Testis (tissue), 3 donors: ENCODE results near the gene BCAR3. TPM values are rescaled to one million over a fixed set of nuclear protein-coding genes. Genes with fewer than 3 reads are reported as not detected.
A peak's percentile ranks its signal among the peaks of the same experiment; 100 is the strongest.

Experiments used
- DNase-seq: peaks from one replicate; pipeline ENCODE4 v3.0.0-alpha.2; 2019
- H3K27ac ChIP-seq, 2 donors: fragments of 200-600 bp; sonication (generic); one replicate each; pipeline ENCODE4 v1.5.1; 2019
- H3K27me3 ChIP-seq: fragments of 200-600 bp; sonication (generic); one replicate; pipeline ENCODE4 v1.5.1; 2019
- H3K36me3 ChIP-seq: fragments of 200-600 bp; sonication (generic); one replicate; pipeline ENCODE4 v1.5.1; 2017; ENCODE audit warnings: low read depth; ENCODE audit errors: missing control alignments
- H3K4me1 ChIP-seq: fragments of 200-600 bp; sonication (generic); one replicate; pipeline ENCODE4 v1.5.1; 2019
- H3K4me3 ChIP-seq, 2 donors: fragments of 200-600 bp; sonication (generic); one replicate each; pipeline ENCODE4 v1.5.1; 2017 to 2019
- H3K9me3 ChIP-seq: fragments of 200-600 bp; sonication (generic); one replicate; pipeline ENCODE4 v1.5.1; 2017
- POLR2A ChIP-seq: fragments of 450-650 bp; IDR thresholded peaks from one replicate; pipeline ENCODE4 v1.6.1; 2017; ENCODE audit warnings: antibody characterized with exemption, mild to moderate bottlenecking, moderate library complexity
- WGBS, 2 donors: methylation state at CpG; one replicate each; pipeline ENCODE4 v1.1.5; 2018; 5-methylcytosine and 5-hydroxymethylcytosine counted together
- intact Hi-C: fragments of 100-400 bp; cut with DNase I; formaldehyde crosslinking; loops from one replicate; pipeline ENCODE4 v1.15.1; 2023; ENCODE audit warnings: low total_unique reads
- polyA plus RNA-seq: library from polyadenylated mRNA; stranded (reverse); fragments of 350-450 nt; fragmentation: Illumina TruSeq; extraction: RNeasy Lipid Tissue Mini Kit (QIAGEN cat#74804); gene quantifications from one replicate; pipeline ENCODE4 v1.2.3, GENCODE V29; 2014; ENCODE audit warnings: low read depth, low replicate concordance; ENCODE audit not compliant: insufficient read depth
- total RNA-seq, 2 donors: library from RNA; depleted of rRNA; stranded (reverse); fragments of >200 nt; gene quantifications; one replicate each; pipeline ENCODE4 v1.2.3, GENCODE V29; 2016
- TF ChIP-seq, protein P1 (sequence below), 3 experiments: fragments of 450-650 bp in 2 of 3; fragments of 200-600 bp in 1 of 3; sonication (generic) in 1 of 3; IDR thresholded peaks; one replicate each; pipeline ENCODE4 v1.5.1; 2016 to 2019; ENCODE audit warnings: antibody characterized with exemption in 3 of 3, mild to moderate bottlenecking in 2 of 3, moderate library complexity in 1 of 3

The BCAR3 gene
- total and polyA plus RNA-seq, 3 donors from 2014 or later, result 23.2 to 55.9 (median 42.9) TPM

GRCh38 chr1:93588955-93589354 is 92.7 kb downstream of the BCAR3 start:
- 83 to 98% methylated on average over 5 to 20 of the region's 20 CpGs for WGBS, 2 donors
- no peaks in the 10 kb centered on the region for H3K27me3 ChIP-seq
- intact Hi-C loops, result no loop called here
- no peak for TF ChIP-seq POLR2A
- TF ChIP-seq, protein P1, sequence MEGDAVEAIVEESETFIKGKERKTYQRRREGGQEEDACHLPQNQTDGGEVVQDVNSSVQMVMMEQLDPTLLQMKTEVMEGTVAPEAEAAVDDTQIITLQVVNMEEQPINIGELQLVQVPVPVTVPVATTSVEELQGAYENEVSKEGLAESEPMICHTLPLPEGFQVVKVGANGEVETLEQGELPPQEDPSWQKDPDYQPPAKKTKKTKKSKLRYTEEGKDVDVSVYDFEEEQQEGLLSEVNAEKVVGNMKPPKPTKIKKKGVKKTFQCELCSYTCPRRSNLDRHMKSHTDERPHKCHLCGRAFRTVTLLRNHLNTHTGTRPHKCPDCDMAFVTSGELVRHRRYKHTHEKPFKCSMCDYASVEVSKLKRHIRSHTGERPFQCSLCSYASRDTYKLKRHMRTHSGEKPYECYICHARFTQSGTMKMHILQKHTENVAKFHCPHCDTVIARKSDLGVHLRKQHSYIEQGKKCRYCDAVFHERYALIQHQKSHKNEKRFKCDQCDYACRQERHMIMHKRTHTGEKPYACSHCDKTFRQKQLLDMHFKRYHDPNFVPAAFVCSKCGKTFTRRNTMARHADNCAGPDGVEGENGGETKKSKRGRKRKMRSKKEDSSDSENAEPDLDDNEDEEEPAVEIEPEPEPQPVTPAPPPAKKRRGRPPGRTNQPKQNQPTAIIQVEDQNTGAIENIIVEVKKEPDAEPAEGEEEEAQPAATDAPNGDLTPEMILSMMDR (IDR thresholded peaks at IDR 0.05), result no peak
- peaks cover 16% of the 10 kb centered on the region for H3K4me1 ChIP-seq
- DNase-seq, result no peak
- H3K4me3 ChIP-seq, result no peak overlapping the region
- H3K36me3 ChIP-seq, result no peaks in the 10 kb centered on the region
- no peak overlapping the region for H3K27ac ChIP-seq
- no peaks in the 10 kb centered on the region for H3K9me3 ChIP-seq

GRCh38 chr1:93588206-93588605 is 93.4 kb downstream of the BCAR3 start:
- TF ChIP-seq POLR2A, result no peak
- TF ChIP-seq, protein P1 (IDR thresholded peaks at IDR 0.05), result no peak
- Histone ChIP-seq H3K9me3 (no peaks in the 10 kb centered on the region), H3K36me3 (no peaks in the 10 kb centered on the region), H3K4me1 (peaks cover 16% of the 10 kb centered on the region), H3K4me3 (no peak overlapping the region), H3K27ac (no peak overlapping the region), H3K27me3 (no peaks in the 10 kb centered on the region)
- intact Hi-C loops, result no loop called here
- 85 to 86% methylated on average over 6 of the region's 6 CpGs for WGBS, 2 donors
- DNase-seq, result no peak

GRCh38 chr1:93587354-93587753 is 94.3 kb downstream of the BCAR3 start:
- no peak for DNase-seq
- intact Hi-C loops, result no loop called here
- H3K9me3 ChIP-seq, result no peaks in the 10 kb centered on the region
- peaks cover 16% of the 10 kb centered on the region for H3K4me1 ChIP-seq
- H3K4me3 ChIP-seq, result no peak overlapping the region
- no peaks in the 10 kb centered on the region for H3K27me3 ChIP-seq
- H3K27ac ChIP-seq, result no peak overlapping the region
- H3K36me3 ChIP-seq, result no peaks in the 10 kb centered on the region
- 92 to 98% methylated on average over 5 of the region's 5 CpGs for WGBS, 2 donors
- no peak for TF ChIP-seq POLR2A
- TF ChIP-seq, protein P1 (IDR thresholded peaks at IDR 0.05), result no peak

- no peaks in the 10 kb centered on the region for H3K36me3 ChIP-seq
Measured at GRCh38 chr1:93585059-93585966, 96.3 kb downstream of the BCAR3 start.

More at GRCh38 chr1:93585059-93585966, 96.3 kb downstream of the BCAR3 start:
- TF ChIP-seq, protein P1 (IDR thresholded peaks at IDR 0.05), result no peak
- no peak for TF ChIP-seq POLR2A
- Histone ChIP-seq H3K27me3 (no peaks in the 10 kb centered on the region), H3K4me1 (peaks cover 16% of the 10 kb centered on the region), H3K4me3 (no peak overlapping the region), H3K27ac (peak overlapping the region; percentile 31 to 47), H3K9me3 (no peaks in the 10 kb centered on the region)
- peak; percentile 91 for DNase-seq
- intact Hi-C loops, result no loop called here
- 57 to 58% methylated on average over 13 of the region's 13 CpGs for WGBS, 2 donors
